Keratinocyte (primary cell): ENCODE measurements around the gene TMEM87B.

ENCODE experiments used
- CTCF ChIP-seq, 3 experiments: IDR thresholded peaks in 1 of 3; conservative IDR thresholded peaks in 1 of 3; optimal IDR thresholded peaks in 1 of 3; 2 replicates in 2 of 3; 3 replicates in 1 of 3; pipeline versions ENCODE3 to v1.5.1; 2011; ENCODE audit warnings: low read length in 3 of 3, mild to moderate bottlenecking in 3 of 3, moderate library complexity in 2 of 3, control low read depth in 1 of 3, inconsistent platforms in 1 of 3; ENCODE audit not compliant: insufficient read depth in 2 of 3; ENCODE audit errors: extremely low read depth in 1 of 3
- EZH2 ChIP-seq: IDR thresholded peaks from one replicate; pipeline ENCODE4 v1.6.1; 2012; ENCODE audit warnings: inconsistent platforms, mild to moderate bottlenecking, low read length, moderate library complexity

GRCh38 chr2:112149866-112150435, 94.9 kb downstream of the TMEM87B start:
- no peak for TF ChIP-seq CTCF (optimal IDR thresholded peaks at IDR 0.05 in 1 of 3, IDR thresholded peaks at IDR 0.05 in 1 of 3, conservative IDR thresholded peaks at IDR 0.05 in 1 of 3; ENCODE audit: extremely low read depth in 1 of 3, insufficient read depth in 2 of 3, low read length in 3 of 3)
- TF ChIP-seq EZH2, result no peak
